Endodermal cell (in vitro differentiated cells): Measurements from ENCODE around the gene RCBTB1. TPM values are rescaled to one million over a fixed set of nuclear protein-coding genes. Genes with fewer than 3 reads are reported as not detected.

Experiments
- DNase-seq: peaks from one replicate; pipeline ENCODE4 v3.0.0-alpha.2; 2017
- H3K27ac ChIP-seq: 2 replicates; pipeline ENCODE4 v1.5.1; 2013; ENCODE audit warnings: mild to moderate bottlenecking, low read depth, low read length, moderate library complexity
- H3K27me3 ChIP-seq: 2 replicates; pipeline ENCODE4 v1.6.1; 2013; ENCODE audit warnings: mild to moderate bottlenecking, low read length, moderate library complexity; ENCODE audit not compliant: insufficient read depth, control insufficient read depth, poor library complexity, severe bottlenecking
- H3K36me3 ChIP-seq: 2 replicates; pipeline ENCODE4 v1.7.0; 2013; ENCODE audit warnings: mild to moderate bottlenecking, low read length, moderate library complexity; ENCODE audit not compliant: control insufficient read depth, insufficient read depth
- H3K4me1 ChIP-seq: one replicate; pipeline ENCODE4 v1.7.0; 2013; ENCODE audit warnings: low read length; ENCODE audit not compliant: control insufficient read depth, insufficient read depth
- H3K4me3 ChIP-seq: 2 replicates; pipeline ENCODE4 v1.5.1; 2013; ENCODE audit warnings: mild to moderate bottlenecking, low read length, moderate library complexity
- H3K9ac ChIP-seq: 2 replicates; pipeline ENCODE4 v1.6.1; 2013; ENCODE audit warnings: mild to moderate bottlenecking, low read length, moderate library complexity; ENCODE audit not compliant: poor library complexity, severe bottlenecking; ENCODE audit errors: extremely low read depth
- H3K9me3 ChIP-seq: 2 replicates; pipeline ENCODE4 v1.6.1; 2013; ENCODE audit warnings: mild to moderate bottlenecking, low read length, moderate library complexity; ENCODE audit not compliant: control insufficient read depth
- H3K27ac Mint-ChIP-seq: 2 replicates; pipeline ENCODE4 v1.8.0; 2020; ENCODE audit warnings: mixed read lengths
- H3K27me3 Mint-ChIP-seq: 2 replicates; pipeline ENCODE4 v1.8.0; 2021; ENCODE audit warnings: mild to moderate bottlenecking, mixed read lengths; ENCODE audit not compliant: insufficient read depth
- H3K36me3 Mint-ChIP-seq: 2 replicates; pipeline ENCODE4 v1.8.0; 2020; ENCODE audit warnings: low read depth, mixed read lengths
- H3K4me1 Mint-ChIP-seq: 2 replicates; pipeline ENCODE4 v1.8.0; 2020; ENCODE audit warnings: mixed read lengths
- H3K4me3 Mint-ChIP-seq: 2 replicates; pipeline ENCODE4 v1.8.0; 2020; ENCODE audit warnings: mild to moderate bottlenecking, moderate library complexity, mixed read lengths
- H3K9me3 Mint-ChIP-seq: 2 replicates; pipeline ENCODE4 v1.8.0; 2020; ENCODE audit warnings: mild to moderate bottlenecking, mixed read lengths
- WGBS, 2 experiments: methylation state at CpG; one replicate each; pipeline versions ENCODE4 v1.1.5 to v1.1.7; 2013; ENCODE audit warnings: missing lambda C conversion rate in 2 of 2, mixed read lengths in 1 of 2; ENCODE audit not compliant: insufficient coverage in 1 of 2, insufficient read length in 1 of 2; 5-methylcytosine and 5-hydroxymethylcytosine counted together
- total RNA-seq, 2 donors: library from RNA; stranded (reverse); fragmentation: NEBNext Ultra II Directional in 1 of 2; extraction: Animal tissue kit (Norgen Biotek cat#: 25700) in 1 of 2; gene quantifications; 2 replicates in 1 of 2; 3 replicates in 1 of 2; pipeline ENCODE4 v1.2.1, GENCODE V29; 2021
- TF ChIP-seq, protein P1 (sequence below): fragments of 200-600 bp; sonication (generic); conservative IDR thresholded peaks from 2 replicates; pipeline ENCODE4 v1.5.0; 2021; ENCODE audit warnings: antibody characterized with exemption, mild to moderate bottlenecking

RCBTB1 gene
- total RNA-seq, 2 donors from 2014 or later, result 40.6 to 46.4 TPM

DNA sequence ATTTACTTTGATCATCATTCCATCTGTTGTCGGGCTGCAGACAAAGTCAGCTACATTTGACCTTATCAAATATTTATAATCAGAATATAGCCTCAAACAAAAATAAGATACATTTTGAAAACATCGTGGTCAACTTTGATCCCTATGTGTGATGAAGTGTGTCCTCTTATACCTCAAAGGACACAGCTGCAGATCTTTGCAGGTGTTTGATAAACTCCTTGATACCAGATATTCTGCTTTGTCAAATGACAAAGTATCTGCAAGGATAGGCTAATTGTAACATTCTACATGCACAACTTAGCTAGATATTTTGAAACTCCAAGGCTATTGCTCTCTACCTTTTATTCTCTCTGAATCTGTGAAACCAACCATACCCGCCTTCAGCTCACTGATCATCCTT lies 45.6 kb downstream of the RCBTB1 start:
- DNase-seq, result no peak
- no peaks in the 10 kb centered on the region for H3K9me3 ChIP-seq
- no peaks in the 10 kb centered on the region for H3K4me1 ChIP-seq
- Mint-ChIP-seq H3K4me3 (no peak overlapping the region), H3K36me3 (peaks cover 73% of the 10 kb centered on the region), H3K27me3 (no peaks in the 10 kb centered on the region), H3K9me3 (no peaks in the 10 kb centered on the region), H3K27ac (peak overlapping the region; percentile 27), H3K4me1 (no peaks in the 10 kb centered on the region)
- TF ChIP-seq, protein P1, sequence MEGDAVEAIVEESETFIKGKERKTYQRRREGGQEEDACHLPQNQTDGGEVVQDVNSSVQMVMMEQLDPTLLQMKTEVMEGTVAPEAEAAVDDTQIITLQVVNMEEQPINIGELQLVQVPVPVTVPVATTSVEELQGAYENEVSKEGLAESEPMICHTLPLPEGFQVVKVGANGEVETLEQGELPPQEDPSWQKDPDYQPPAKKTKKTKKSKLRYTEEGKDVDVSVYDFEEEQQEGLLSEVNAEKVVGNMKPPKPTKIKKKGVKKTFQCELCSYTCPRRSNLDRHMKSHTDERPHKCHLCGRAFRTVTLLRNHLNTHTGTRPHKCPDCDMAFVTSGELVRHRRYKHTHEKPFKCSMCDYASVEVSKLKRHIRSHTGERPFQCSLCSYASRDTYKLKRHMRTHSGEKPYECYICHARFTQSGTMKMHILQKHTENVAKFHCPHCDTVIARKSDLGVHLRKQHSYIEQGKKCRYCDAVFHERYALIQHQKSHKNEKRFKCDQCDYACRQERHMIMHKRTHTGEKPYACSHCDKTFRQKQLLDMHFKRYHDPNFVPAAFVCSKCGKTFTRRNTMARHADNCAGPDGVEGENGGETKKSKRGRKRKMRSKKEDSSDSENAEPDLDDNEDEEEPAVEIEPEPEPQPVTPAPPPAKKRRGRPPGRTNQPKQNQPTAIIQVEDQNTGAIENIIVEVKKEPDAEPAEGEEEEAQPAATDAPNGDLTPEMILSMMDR, result no peak
- no peak overlapping the region for H3K9ac ChIP-seq
- peaks cover 87% of the 10 kb centered on the region for H3K36me3 ChIP-seq
- H3K27ac ChIP-seq, result no peak overlapping the region
- H3K27me3 ChIP-seq, result no peaks in the 10 kb centered on the region
- WGBS, 2 experiments, result 90 to 95% methylated on average over 3 of the region's 3 CpGs
- no peak overlapping the region for H3K4me3 ChIP-seq

DNA sequence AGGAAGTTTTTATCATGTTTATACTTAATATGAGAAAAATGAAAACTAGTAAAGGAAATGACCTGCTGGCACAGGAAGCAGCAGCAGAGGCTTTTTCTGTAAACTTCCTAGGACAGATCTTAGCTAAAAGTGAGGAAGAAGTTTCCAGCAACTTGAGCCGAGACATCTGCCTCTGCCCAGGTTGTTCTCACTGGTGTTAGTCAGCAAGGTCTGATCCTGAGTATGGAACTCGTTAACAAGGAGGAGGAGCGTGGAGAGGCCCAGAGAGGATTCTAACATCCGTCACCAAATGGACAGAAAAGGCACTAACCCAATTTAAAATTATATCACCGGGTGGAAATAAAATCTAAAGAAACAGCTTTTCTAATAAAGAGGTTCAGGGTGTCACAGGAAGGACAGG lies 46.0 kb downstream of the RCBTB1 start:
- no peak overlapping the region for H3K4me3 Mint-ChIP-seq
- H3K4me1 ChIP-seq, result no peaks in the 10 kb centered on the region

DNA sequence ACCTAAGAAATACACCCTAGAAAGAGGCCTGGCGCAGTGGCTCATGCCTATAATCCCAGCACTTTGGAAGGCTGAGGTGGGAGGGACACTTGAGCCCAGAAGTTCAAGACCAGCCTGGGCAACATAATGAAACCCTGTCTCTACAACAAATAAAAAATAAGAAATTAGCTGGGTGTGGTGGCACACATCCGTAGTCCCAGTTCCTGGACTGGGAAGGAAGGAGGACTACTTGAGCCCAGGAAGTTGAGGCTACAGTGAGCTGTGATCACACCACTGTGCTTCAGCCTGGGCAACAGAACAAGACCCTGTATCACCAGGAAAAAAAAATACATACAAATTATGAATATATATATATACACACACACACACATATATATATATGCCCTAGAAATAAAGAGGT lies 47.0 kb downstream of the RCBTB1 start:
- Histone ChIP-seq H3K9ac (no peak overlapping the region), H3K36me3 (peaks cover 87% of the 10 kb centered on the region), H3K27me3 (no peaks in the 10 kb centered on the region), H3K4me3 (no peak overlapping the region), H3K9me3 (no peaks in the 10 kb centered on the region), H3K27ac (no peak overlapping the region), H3K4me1 (no peaks in the 10 kb centered on the region)
- H3K4me1 Mint-ChIP-seq, result no peaks in the 10 kb centered on the region
- H3K9me3 Mint-ChIP-seq, result no peaks in the 10 kb centered on the region
- no peaks in the 10 kb centered on the region for H3K27me3 Mint-ChIP-seq
- H3K4me3 Mint-ChIP-seq, result no peak overlapping the region
- WGBS, 2 experiments, result 96 to 100% methylated on average over 1 to 2 of the region's 2 CpGs
- TF ChIP-seq, protein P1, result no peak
- H3K36me3 Mint-ChIP-seq, result peaks cover 73% of the 10 kb centered on the region
- no peak overlapping the region for H3K27ac Mint-ChIP-seq
- DNase-seq, result no peak

More for the DNA sequence above, 46.0 kb downstream of the RCBTB1 start:
- Mint-ChIP-seq H3K27ac (no peak overlapping the region), H3K27me3 (no peaks in the 10 kb centered on the region), H3K9me3 (no peaks in the 10 kb centered on the region), H3K36me3 (peaks cover 71% of the 10 kb centered on the region), H3K4me1 (no peaks in the 10 kb centered on the region)
- no peak for DNase-seq
- WGBS, 2 experiments, result 96% methylated on average over 3 to 5 of the region's 5 CpGs
- H3K36me3 ChIP-seq, result peaks cover 86% of the 10 kb centered on the region
- H3K9me3 ChIP-seq, result no peaks in the 10 kb centered on the region
- no peaks in the 10 kb centered on the region for H3K27me3 ChIP-seq
- no peak overlapping the region for H3K4me3 ChIP-seq
- H3K9ac ChIP-seq, result no peak overlapping the region
- TF ChIP-seq, protein P1, result no peak
- H3K27ac ChIP-seq, result no peak overlapping the region
